Motor neuron (in vitro differentiated cells): ENCODE data around the gene U2AF1L4. TPM values are rescaled to one million over a fixed set of nuclear protein-coding genes. Genes with fewer than 3 reads are reported as not detected.
A peak's percentile ranks its signal among the peaks of the same experiment; 100 is the strongest.

Source experiments
- ATAC-seq, 8 experiments: fragments of 200-7000 bp; cut with Tn5 transposase; replicated peaks in 6 of 8; 2 replicates each; pipeline ENCODE4 v1.8.0; 2021; ENCODE audit warnings: mild to moderate bottlenecking in 8 of 8, moderate library complexity in 8 of 8
- H3K27ac ChIP-seq, 2 donors: fragments of 250-450 bp; sonication (Bioruptor Pico); 2 replicates each; pipeline ENCODE4 v1.9.0; 2021; ENCODE audit warnings: antibody characterized with exemption in 2 of 2, mild to moderate bottlenecking in 2 of 2, moderate library complexity in 1 of 2
- H3K4me1 ChIP-seq, 2 donors: fragments of 250-450 bp; sonication (Bioruptor Pico); replicated peaks in 1 of 2; 2 replicates each; pipeline ENCODE4 v1.6.1; 2021; ENCODE audit warnings: antibody characterized with exemption in 2 of 2, mild to moderate bottlenecking in 2 of 2, moderate library complexity in 1 of 2
- H3K4me3 ChIP-seq, 5 donors: fragments of 250-450 bp; sonication (Bioruptor Pico); 2 replicates each; pipeline ENCODE4 v1.9.0; 2021; ENCODE audit warnings: antibody characterized with exemption in 5 of 5, mild to moderate bottlenecking in 5 of 5, moderate library complexity in 4 of 5
- WGBS, 10 experiments: fragments of 450-650 bp; shearing (Covaris generic); methylation state at CpG; one replicate each; pipeline ENCODE4 v1.0.0; 2022; 5-methylcytosine and 5-hydroxymethylcytosine counted together
- in situ Hi-C, 9 experiments: fragments of 400-800 bp; cut with MboI; loops; one replicate each; pipeline ENCODE4 v1.15.0; 2021; ENCODE audit warnings: low sequenced_read_pairs in 9 of 9, low pct_unique_long_range_greater_than_20kb in 2 of 9; ENCODE audit not compliant: unreplicated experiment in 9 of 9
- total RNA-seq, 8 experiments: library from RNA; unstranded; fragments of 300-600 nt; gene quantifications; 2 replicates each; pipeline versions ENCODE4 v1.2.3 to v1.2.4, GENCODE V29; 2022

The U2AF1L4 gene
- total RNA-seq, 8 experiments from 2014 or later: 14.0 to 33.1 (median 18.9) TPM

- 81 to 100% (median 84%) methylated on average over 2 to 9 of the region's 31 CpGs; no CpG with 5 or more reads in 6 of the 10 experiments for WGBS, 10 experiments
- no peak overlapping the region for H3K27ac ChIP-seq
- no peak overlapping the region for H3K4me3 ChIP-seq
- in situ Hi-C loops: no loop called here
- H3K4me1 ChIP-seq: no peaks in the 10 kb centered on the region
- no peak for ATAC-seq
Measured at GRCh38 chr19:35786299-35787160, 41.3 kb upstream of the U2AF1L4 start.

GRCh38 chr19:35785339-35785627, 40.1 kb upstream of the U2AF1L4 start:
- H3K27ac ChIP-seq: no peak overlapping the region
- H3K4me1 ChIP-seq: no peaks in the 10 kb centered on the region
- in situ Hi-C loops: no loop called here
- H3K4me3 ChIP-seq: no peak overlapping the region
- no peak for ATAC-seq
- WGBS, 10 experiments: 57 to 100% (median 87%) methylated on average over 2 to 8 of the region's 10 CpGs; no CpG with 5 or more reads in 5 of the 10 experiments

GRCh38 chr19:35784503-35785338, 39.5 kb upstream of the U2AF1L4 start:
- H3K4me3 ChIP-seq: no peak overlapping the region
- WGBS, 10 experiments: 50 to 100% methylated on average over 1 of the region's 45 CpGs; no CpG with 5 or more reads in 8 of the 10 experiments
- no peak overlapping the region for H3K27ac ChIP-seq
- in situ Hi-C loops: no loop called here
- H3K4me1 ChIP-seq: no peaks in the 10 kb centered on the region
- ATAC-seq: no peak

- no peak overlapping the region for H3K27ac ChIP-seq
Measured at GRCh38 chr19:35783469-35784434, 38.5 kb upstream of the U2AF1L4 start.

GRCh38 chr19:35782589-35782988, 37.4 kb upstream of the U2AF1L4 start:
- Histone ChIP-seq H3K4me1 (peaks cover 2 to 3% of the 10 kb centered on the region in 2 donors), H3K27ac (no peak overlapping the region), H3K4me3 (no peak overlapping the region)
- ATAC-seq: no peak
- WGBS, 10 experiments: 90 to 100% methylated on average over 2 to 3 of the region's 12 CpGs; no CpG with 5 or more reads in 8 of the 10 experiments
- in situ Hi-C loops: no loop called here

More at GRCh38 chr19:35783469-35784434, 38.5 kb upstream of the U2AF1L4 start:
- H3K4me1 ChIP-seq: no peaks in the 10 kb centered on the region
- ATAC-seq: peak in 3 of 8 experiments; percentile 19 to 26 (median 20)
- in situ Hi-C loops: no loop called here
- WGBS, 10 experiments: 70 to 100% (median 90%) methylated on average over 1 to 8 of the region's 28 CpGs; no CpG with 5 or more reads in 4 of the 10 experiments
- no peak overlapping the region for H3K4me3 ChIP-seq

- no peak overlapping the region for H3K27ac ChIP-seq
- in situ Hi-C loops: no loop called here
- WGBS, 10 experiments: 20 to 100% (median 50%) methylated on average over 1 to 2 of the region's 9 CpGs; no CpG with 5 or more reads in 6 of the 10 experiments
- H3K4me1 ChIP-seq: peaks cover 11 to 12% of the 10 kb centered on the region in 2 donors
- ATAC-seq: no peak
- H3K4me3 ChIP-seq: no peak overlapping the region
Measured at GRCh38 chr19:35781650-35782049, 36.4 kb upstream of the U2AF1L4 start.

GRCh38 chr19:35780717-35781116, 35.5 kb upstream of the U2AF1L4 start:
- no peak overlapping the region for H3K27ac ChIP-seq
- peaks cover 17% of the 10 kb centered on the region in 2 donors for H3K4me1 ChIP-seq
- no CpG with 5 or more reads among the region's 20 CpGs for WGBS, 10 experiments
- ATAC-seq: no peak
- no peak overlapping the region for H3K4me3 ChIP-seq
- in situ Hi-C loops: no loop called here

GRCh38 chr19:35780058-35780457, 34.8 kb upstream of the U2AF1L4 start:
- Histone ChIP-seq H3K4me1 (peaks cover 17% of the 10 kb centered on the region in 2 donors), H3K27ac (no peak overlapping the region), H3K4me3 (no peak overlapping the region)
- in situ Hi-C loops: no loop called here
- ATAC-seq: no peak
- 90 to 100% (median 95%) methylated on average over 2 to 6 of the region's 16 CpGs; no CpG with 5 or more reads in 6 of the 10 experiments for WGBS, 10 experiments

- 92 to 100% (median 95%) methylated on average over 1 to 4 of the region's 8 CpGs; no CpG with 5 or more reads in 5 of the 10 experiments for WGBS, 10 experiments
- Histone ChIP-seq H3K27ac (no peak overlapping the region), H3K4me1 (peaks cover 17 to 23% of the 10 kb centered on the region in 2 donors), H3K4me3 (no peak overlapping the region)
- in situ Hi-C loops: no loop called here
- no peak for ATAC-seq
Measured at GRCh38 chr19:35779033-35779432, 33.8 kb upstream of the U2AF1L4 start.

- peaks cover 17 to 23% of the 10 kb centered on the region in 2 donors for H3K4me1 ChIP-seq
- no peak overlapping the region for H3K27ac ChIP-seq
- in situ Hi-C loops: no loop called here
- no peak overlapping the region for H3K4me3 ChIP-seq
- 80 to 100% (median 95%) methylated on average over 1 to 2 of the region's 7 CpGs; no CpG with 5 or more reads in 6 of the 10 experiments for WGBS, 10 experiments
- no peak for ATAC-seq
Measured at GRCh38 chr19:35777961-35778360, 32.7 kb upstream of the U2AF1L4 start.

- Histone ChIP-seq H3K4me3 (peak overlapping the region in 4 of 5 donors; percentile 7 to 93 (median 85)), H3K27ac (peak overlapping the region in 1 of 2 donors; percentile 17), H3K4me1 (peaks cover 17 to 23% of the 10 kb centered on the region in 2 donors)
- 4 to 83% (median 40%) methylated on average over 1 to 7 of the region's 19 CpGs; no CpG with 5 or more reads in 1 of the 10 experiments for WGBS, 10 experiments
- ATAC-seq: peak in 3 of 8 experiments; percentile 17 to 29 (median 21)
- in situ Hi-C loops: no loop called here
Measured at GRCh38 chr19:35777086-35777841, 32.0 kb upstream of the U2AF1L4 start.
